HG03342 (cell line): ENCODE data around the gene NDUFB11.
"Not testable (repeated sequence)": the region's sequence is repeated elsewhere in the genome, so short reads cannot be mapped to it uniquely, and the experiment has no call there.

ENCODE experiments used
- ATAC-seq: cut with Tn5 transposase; IDR thresholded peaks from one replicate; pipeline ENCODE4 v1.9.1; 2021; ENCODE audit warnings: mild to moderate bottlenecking, moderate library complexity; ENCODE audit not compliant: unreplicated experiment

NDUFB11 gene

DNA sequence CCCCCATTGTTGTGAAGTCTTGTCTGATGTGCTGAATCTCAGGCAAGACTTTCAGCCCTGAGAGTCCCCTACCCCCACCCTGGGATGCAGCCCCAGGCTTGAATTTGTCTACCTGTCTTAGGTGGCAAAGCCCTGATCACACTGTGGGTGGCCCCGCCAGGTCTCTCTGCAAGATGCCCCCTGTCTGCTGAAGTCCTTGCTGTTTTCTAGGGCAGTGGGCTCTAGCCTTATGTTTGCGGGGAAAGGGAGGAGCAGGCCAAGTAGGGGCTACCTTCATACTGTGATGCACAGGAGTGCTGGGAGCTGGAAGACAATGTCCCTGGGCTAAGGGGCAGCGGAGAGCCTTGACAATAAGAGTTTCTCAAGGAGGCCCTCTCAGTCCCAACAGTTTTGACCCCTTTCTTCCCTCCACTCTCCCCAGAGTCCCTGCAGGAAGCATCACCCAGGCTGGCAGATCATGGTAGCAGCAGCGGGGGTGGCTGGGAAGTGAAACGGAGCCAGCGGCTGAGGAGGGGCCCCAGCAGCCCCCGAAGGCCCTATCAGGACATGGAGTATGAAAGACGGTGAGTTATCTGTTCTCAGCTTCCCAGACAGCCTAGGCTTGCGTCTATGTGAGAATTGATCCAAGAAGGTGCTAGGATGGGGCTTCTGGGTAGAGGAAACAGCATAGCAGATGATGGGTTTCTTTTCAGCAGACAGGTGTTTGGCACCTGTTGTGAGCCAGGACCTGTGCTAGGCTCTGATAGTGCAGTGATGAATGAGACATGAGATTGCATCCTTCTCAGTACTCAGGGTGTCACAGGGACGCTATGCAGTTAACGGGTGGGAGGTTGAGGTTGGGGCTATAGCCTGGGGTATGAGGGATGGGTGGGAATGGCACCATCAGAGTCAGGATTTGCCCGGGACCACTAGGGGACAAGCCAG is 2.7 kb upstream of the NDUFB11 start:
- no peak for ATAC-seq

DNA sequence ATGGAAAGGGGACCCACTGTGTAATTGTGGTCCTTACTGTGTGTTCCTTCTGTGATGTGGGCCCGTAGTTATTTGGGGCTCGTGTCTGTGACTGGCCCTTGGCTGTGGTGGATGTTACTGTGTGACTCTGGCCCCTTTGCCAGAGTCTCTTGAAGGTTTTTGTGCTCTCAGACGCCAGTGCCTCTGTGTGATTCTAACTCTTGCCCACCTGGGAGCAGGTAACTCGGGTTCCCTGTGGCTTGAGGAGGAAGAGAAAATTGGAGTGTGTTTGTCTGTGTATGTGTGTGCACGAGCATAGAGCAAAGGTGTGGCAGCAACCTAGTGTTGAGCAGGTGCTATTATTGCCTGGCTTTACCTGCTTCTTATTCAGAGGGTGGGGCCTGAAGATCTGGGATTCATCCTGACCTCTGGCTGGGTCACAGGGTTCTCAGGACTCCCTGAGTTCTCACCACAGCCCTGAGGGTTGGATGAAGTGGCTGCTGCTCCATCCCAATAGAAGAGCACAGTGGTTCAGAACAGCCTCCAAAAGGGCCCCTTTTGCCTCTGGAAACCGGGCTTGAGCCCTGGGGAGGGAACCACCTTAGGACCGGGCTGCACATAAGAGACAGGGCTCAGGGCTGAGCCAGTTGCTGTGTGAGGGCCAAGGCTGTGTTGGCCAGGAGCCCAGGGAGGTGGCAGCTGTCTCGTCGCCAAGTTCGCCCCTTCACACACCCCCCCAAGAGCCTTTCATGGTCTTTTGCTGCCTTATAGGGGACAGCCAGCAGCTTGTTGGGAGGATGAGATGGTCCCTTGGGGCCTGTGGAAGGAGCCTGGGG is 1.8 kb upstream of the NDUFB11 start:
- ATAC-seq = no peak

GRCh38 chrX:47145395-47146120 is 1.1 kb upstream of the NDUFB11 start:
- peak; percentile 10 for ATAC-seq

DNA sequence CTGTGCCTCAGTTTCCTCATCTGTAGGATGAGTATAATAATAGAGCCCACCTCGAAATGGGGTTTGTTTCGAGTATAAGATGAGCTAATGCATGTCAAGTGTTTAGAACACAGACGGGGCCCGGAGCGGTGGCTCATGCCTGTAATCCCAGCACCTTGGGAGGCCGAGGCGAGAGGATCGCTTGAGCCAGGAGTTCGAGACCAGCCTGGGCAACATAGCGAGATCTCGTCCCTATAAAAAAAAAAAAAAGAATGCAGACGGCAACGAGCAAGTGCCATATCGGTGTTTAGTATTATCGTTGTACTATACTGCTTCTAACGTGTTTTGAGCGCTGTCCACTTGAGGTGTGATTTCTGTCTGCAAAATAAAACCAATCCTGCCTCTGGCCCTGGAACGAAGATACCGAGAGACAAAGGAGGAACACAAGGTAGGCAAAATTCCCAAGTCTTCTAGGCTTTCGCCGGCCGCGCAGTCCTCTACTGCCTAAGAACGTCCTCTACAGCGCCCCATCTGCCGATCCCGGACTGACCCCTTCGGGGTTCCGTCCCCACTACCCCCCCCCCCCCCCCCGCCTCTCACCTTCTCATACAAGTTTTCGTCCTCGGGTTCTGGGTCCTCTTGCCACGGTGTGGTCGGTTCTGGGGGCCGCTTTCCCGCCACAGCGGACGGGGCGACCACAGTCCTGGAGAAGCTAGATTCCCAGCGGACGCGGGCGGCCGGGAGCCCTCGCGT is 442 bp downstream of the NDUFB11 start:
- peak; percentile 6 for ATAC-seq

GRCh38 chrX:47138171-47138570 is 6.3 kb downstream of the NDUFB11 start:
- no peak for ATAC-seq

DNA sequence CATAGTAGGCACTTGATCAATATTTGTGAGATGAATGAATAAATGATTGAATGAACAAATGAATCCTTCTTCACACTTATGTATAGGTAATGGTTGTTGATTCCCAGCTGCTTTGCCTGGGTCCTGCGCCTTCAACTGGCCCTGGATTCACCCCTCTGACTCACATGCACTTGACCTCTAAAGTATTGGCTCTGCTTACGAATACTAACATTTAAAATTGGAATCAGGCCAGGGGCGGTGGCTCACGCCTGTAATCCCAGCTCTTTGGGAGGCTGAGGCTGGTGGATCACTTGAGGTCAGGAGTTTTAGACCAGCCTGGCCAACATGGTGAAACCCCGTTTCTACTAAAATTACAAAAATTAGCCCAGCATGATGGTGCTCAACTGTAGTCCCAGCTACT is 8.9 kb downstream of the NDUFB11 start:
- ATAC-seq = not testable (repeated sequence)

DNA sequence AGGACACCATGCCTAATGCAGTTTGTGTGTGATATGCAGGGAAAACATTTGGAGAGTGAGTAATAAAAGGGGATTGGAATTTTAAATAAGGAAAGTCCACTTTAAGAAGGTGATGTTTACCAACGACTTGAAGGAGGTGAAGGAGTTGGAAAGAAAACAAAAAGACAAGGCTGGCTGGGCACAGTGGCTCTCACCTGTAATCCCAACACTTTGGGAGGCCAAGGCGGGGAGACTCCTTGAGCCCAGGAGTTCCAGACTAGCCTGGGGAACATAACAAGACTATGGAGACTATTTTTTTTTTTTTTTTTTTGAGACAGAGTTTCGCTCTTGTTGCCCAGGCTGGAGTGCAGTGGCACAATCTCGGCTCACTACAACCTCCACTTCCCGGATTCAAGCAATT is 11.0 kb downstream of the NDUFB11 start:
- ATAC-seq = no peak

DNA sequence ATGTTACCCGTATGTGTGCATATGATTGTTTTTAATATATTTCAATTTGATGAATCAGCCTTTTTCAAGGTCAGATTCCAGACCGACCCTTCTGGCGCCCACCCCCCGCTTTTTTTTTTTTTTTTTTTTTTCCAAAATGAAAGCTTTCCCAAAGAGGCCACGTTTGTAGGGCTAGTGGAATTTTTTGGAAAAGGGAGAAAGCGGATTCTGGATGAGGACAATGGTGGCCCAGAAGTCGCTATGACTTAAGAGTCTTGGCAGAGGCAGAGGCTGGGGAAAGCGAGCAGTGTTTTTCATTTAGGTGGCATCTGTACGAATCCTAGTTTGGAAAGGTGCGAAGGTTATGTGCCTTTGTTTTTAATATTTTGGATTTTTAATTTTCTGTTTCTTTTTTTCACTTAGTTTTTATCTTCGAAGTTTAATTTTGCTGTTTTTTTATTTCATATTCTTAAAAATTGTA is 14.6 kb downstream of the NDUFB11 start:
- no peak for ATAC-seq

DNA sequence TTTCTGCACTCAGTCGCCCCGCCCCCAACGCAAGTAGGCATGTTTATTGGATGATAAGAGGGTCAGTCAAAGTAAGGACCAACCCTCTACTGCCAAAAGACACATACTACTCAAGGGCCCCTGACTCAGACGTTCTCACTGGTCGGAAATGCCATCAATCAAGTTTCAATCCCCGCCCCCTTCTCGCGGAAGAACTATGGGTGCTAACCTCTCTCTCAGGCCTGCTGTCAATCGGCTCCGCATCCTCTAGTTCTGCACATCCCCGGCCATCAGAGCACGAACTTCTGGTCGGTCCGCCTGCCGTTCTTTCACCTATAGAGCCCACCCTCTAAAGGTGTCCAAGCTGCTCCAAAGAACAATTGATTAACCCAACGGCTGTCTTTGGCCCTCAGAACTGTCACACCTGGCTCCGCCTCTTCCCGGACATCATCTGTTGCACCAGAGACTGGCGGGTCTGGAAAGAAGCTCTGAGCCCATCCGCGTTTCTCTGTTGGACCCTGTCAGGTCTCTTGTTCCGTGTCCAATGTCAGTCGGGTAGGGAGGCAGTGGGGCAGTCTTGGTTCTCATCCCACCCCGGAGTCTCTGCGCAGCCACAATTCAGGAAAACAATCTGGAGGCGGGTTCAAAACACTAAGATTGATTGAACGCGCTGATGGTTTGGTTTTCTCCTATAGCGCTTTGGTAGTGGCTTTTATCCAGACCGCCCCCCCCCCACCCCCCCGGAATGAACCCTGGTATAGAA is 15.2 kb downstream of the NDUFB11 start:
- peak; percentile 97 for ATAC-seq

- ATAC-seq = not testable (repeated sequence)
Observed at GRCh38 chrX:47124466-47124865, 20.0 kb downstream of the NDUFB11 start.

GRCh38 chrX:47116551-47117110 is 27.9 kb downstream of the NDUFB11 start:
- not testable (repeated sequence) for ATAC-seq

GRCh38 chrX:47112316-47112954 is 32.1 kb downstream of the NDUFB11 start:
- no peak for ATAC-seq

- ATAC-seq = not testable (repeated sequence)
Observed at GRCh38 chrX:47110936-47111615, 33.4 kb downstream of the NDUFB11 start.

GRCh38 chrX:47101206-47101605 is 43.3 kb downstream of the NDUFB11 start:
- ATAC-seq = no peak

DNA sequence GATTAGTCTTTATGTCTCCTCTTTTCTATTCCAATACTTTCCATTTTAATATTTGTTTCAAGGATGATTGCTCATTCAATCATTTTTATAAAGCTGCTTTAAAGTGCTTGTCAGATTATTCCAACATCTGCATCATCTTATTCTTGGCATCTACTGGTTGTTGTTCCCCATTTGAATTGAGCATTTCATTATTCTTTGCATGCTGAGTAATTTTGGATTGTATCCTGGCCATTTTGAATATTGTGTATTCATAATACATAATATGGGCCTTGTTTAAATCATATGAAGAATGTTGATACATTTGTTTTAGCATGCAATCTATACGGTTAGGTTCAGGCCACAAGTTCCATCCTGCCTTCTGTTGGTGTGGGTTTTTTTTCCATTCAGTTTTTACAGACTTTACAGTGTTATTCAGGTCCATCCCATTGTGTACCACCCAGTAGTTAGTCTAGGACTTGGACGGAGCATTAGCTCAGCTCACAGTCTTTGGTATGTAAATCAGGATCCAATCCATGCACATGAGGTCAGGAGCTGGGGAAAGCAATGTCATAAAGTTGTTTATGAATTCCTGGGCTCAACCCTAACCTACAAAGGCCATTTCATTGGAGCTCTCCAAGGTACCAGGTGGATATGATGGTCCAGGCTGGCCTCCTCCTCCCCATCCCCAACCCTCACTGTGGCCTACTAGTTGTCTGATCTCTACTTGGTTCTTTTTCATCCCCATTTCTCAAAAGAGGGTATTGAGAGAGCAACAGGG is 46.0 kb downstream of the NDUFB11 start:
- ATAC-seq = no peak

DNA sequence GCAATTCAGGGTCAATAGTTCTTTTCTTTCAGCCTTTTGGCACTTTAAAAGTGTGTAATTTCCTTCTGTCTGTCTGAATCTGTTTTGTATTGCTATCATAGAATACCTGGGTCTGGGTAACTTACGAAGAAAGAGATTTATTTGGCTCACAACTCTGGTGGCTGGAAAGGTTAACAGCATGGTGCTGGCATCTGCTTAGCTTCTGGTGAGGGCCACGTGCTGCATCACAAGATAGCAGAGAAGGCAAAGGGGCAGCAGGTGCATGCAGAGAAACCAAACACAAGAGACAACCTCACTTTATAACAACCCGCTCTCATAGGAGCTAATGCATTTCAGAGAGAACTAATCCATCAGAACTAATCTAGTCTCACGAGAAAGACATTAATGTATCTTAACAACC is 47.5 kb downstream of the NDUFB11 start:
- no peak for ATAC-seq

DNA sequence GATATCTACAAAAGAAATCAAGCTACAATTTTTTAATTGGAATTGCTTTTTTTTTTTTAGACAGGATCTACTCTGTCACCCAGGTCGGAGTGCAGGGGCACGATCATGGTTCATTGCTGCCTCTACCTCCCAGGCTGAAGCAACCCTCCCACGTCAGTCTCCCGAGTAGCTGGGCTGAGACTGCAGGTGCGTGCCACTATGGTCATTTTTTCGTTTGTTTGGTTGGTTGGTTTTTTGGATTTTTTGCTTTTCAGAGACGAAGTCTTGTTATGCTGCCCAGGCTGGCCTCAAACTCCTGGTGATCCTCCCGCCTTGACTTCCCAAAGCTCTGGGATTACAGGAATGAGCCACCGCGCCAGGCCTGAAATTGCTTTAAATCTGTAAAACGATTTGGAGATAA is 50.6 kb downstream of the NDUFB11 start:
- ATAC-seq = no peak

GRCh38 chrX:47093248-47093647 is 51.3 kb downstream of the NDUFB11 start:
- no peak for ATAC-seq
